GM23338 (cell line): ENCODE data around the gene CPXM2. TPM values are rescaled to one million over a fixed set of nuclear protein-coding genes. Genes with fewer than 3 reads are reported as not detected.

Experiments used
- ATAC-seq: fragments of 200-7000 bp; cut with Tn5 transposase; 3 replicates; pipeline ENCODE4 v1.9.1; 2020
- DNase-seq: peaks from one replicate; pipeline ENCODE4 v3.0.0-alpha.2; 2015; ENCODE audit warnings: low spot score
- H2AFZ ChIP-seq: fragments of 200-600 bp; sonication (generic); 2 replicates; pipeline ENCODE4 v1.8.0; 2016; ENCODE audit warnings: antibody characterized with exemption, mild to moderate bottlenecking, moderate library complexity
- H3F3A ChIP-seq: fragments of 200-600 bp; sonication (generic); replicated peaks from 2 replicates; pipeline ENCODE4 v1.8.0; 2017; ENCODE audit warnings: antibody characterized with exemption, mixed run types, low read depth
- H3K27ac ChIP-seq: fragments of 200-600 bp; sonication (generic); 2 replicates; pipeline ENCODE4 v1.6.1; 2016; ENCODE audit warnings: low read depth
- H3K27me3 ChIP-seq: fragments of 200-600 bp; sonication (generic); 2 replicates; pipeline ENCODE4 v1.8.0; 2016; ENCODE audit warnings: mild to moderate bottlenecking, mixed run types, moderate library complexity; ENCODE audit not compliant: insufficient read depth
- H3K36me3 ChIP-seq: fragments of 200-600 bp; sonication (generic); 2 replicates; pipeline ENCODE4 v1.8.0; 2016; ENCODE audit warnings: mild to moderate bottlenecking; ENCODE audit not compliant: insufficient read depth
- H3K4me1 ChIP-seq: fragments of 200-600 bp; sonication (generic); 2 replicates; pipeline ENCODE4 v1.8.0; 2016; ENCODE audit warnings: mild to moderate bottlenecking, moderate library complexity; ENCODE audit not compliant: insufficient read depth
- H3K4me2 ChIP-seq: fragments of 200-600 bp; sonication (generic); 2 replicates; pipeline ENCODE4 v1.7.1; 2017; ENCODE audit warnings: mixed run types
- H3K4me3 ChIP-seq: fragments of 200-600 bp; sonication (generic); 2 replicates; pipeline ENCODE4 v1.6.1; 2016; ENCODE audit warnings: mixed run types
- H3K79me2 ChIP-seq: fragments of 200-600 bp; sonication (generic); replicated peaks from 2 replicates; pipeline ENCODE4 v1.8.0; 2017; ENCODE audit warnings: mild to moderate bottlenecking; ENCODE audit not compliant: insufficient read depth
- H3K9me2 ChIP-seq: fragments of 200-600 bp; sonication (generic); 2 replicates; pipeline ENCODE4 v1.8.0; 2017; ENCODE audit not compliant: insufficient read depth
- H4K20me1 ChIP-seq: fragments of 200-600 bp; sonication (generic); replicated peaks from 2 replicates; pipeline ENCODE4 v1.8.0; 2017; ENCODE audit warnings: mild to moderate bottlenecking; ENCODE audit not compliant: insufficient read depth
- H3K27ac Mint-ChIP-seq: 2 replicates; pipeline ENCODE4 v1.8.0; 2020; ENCODE audit warnings: inconsistent platforms, mild to moderate bottlenecking, moderate library complexity, mixed read lengths
- H3K27me3 Mint-ChIP-seq: 3 replicates; pipeline ENCODE4 v1.8.0; 2022; ENCODE audit warnings: low read depth, mild to moderate bottlenecking, moderate library complexity, mixed read lengths, inconsistent platforms; ENCODE audit not compliant: insufficient read depth, poor library complexity
- H3K36me3 Mint-ChIP-seq: 3 replicates; pipeline ENCODE4 v1.8.0; 2021; ENCODE audit warnings: low read depth, mild to moderate bottlenecking, inconsistent platforms, moderate library complexity, mixed read lengths
- H3K4me1 Mint-ChIP-seq: 3 replicates; pipeline ENCODE4 v1.8.0; 2020; ENCODE audit warnings: mild to moderate bottlenecking, inconsistent platforms, mixed read lengths
- H3K4me3 Mint-ChIP-seq: 3 replicates; pipeline ENCODE4 v1.8.0; 2021; ENCODE audit warnings: moderate library complexity, mild to moderate bottlenecking, inconsistent platforms, mixed read lengths
- H3K9me3 Mint-ChIP-seq: 3 replicates; pipeline ENCODE4 v1.8.0; 2020; ENCODE audit warnings: moderate library complexity, mild to moderate bottlenecking, inconsistent platforms, mixed read lengths
- CREB1 ChIP-seq: fragments of 250-450 bp; sonication (Bioruptor Pico); IDR thresholded peaks from 2 replicates; pipeline ENCODE4 v1.5.0; 2020; ENCODE audit warnings: low read depth, mild to moderate bottlenecking, moderate library complexity
- EZH2 ChIP-seq: fragments of 200-600 bp; sonication (generic); IDR thresholded peaks from one replicate; pipeline ENCODE4 v1.8.0; 2017; ENCODE audit warnings: antibody characterized with exemption, mild to moderate bottlenecking, low read depth; ENCODE audit not compliant: unreplicated experiment
- EZH2phosphoT487 ChIP-seq: fragments of 200-600 bp; sonication (generic); IDR thresholded peaks from one replicate; pipeline ENCODE4 v1.8.1; 2018; ENCODE audit warnings: antibody characterized with exemption; ENCODE audit not compliant: unreplicated experiment
- JUNB ChIP-seq: IDR thresholded peaks from one replicate; pipeline ENCODE4 v1.6.1; 2016; ENCODE audit warnings: antibody characterized with exemption; ENCODE audit not compliant: unreplicated experiment
- NANOG ChIP-seq: IDR thresholded peaks from 2 replicates; pipeline ENCODE4 v1.6.1; 2016; ENCODE audit warnings: antibody characterized with exemption, borderline replicate concordance
- POLR2AphosphoS5 ChIP-seq: IDR thresholded peaks from 2 replicates; pipeline ENCODE4 v1.6.1; 2016; ENCODE audit warnings: antibody characterized with exemption, low read depth
- REST ChIP-seq: IDR thresholded peaks from one replicate; pipeline ENCODE4 v1.6.1; 2018; ENCODE audit warnings: antibody characterized with exemption; ENCODE audit not compliant: unreplicated experiment
- STAT1 ChIP-seq: IDR thresholded peaks from one replicate; pipeline ENCODE4 v1.6.1; 2016; ENCODE audit warnings: antibody characterized with exemption; ENCODE audit not compliant: unreplicated experiment
- ZNF114 ChIP-seq: fragments of 250-450 bp; sonication (Bioruptor Pico); IDR thresholded peaks from 2 replicates; pipeline ENCODE4 v1.5.0; 2020; ENCODE audit warnings: mild to moderate bottlenecking, moderate library complexity
- ZNF331 ChIP-seq: fragments of 250-450 bp; sonication (Bioruptor Pico); IDR thresholded peaks from 2 replicates; pipeline ENCODE4 v1.5.0; 2020; ENCODE audit warnings: low read depth, mild to moderate bottlenecking, moderate library complexity
- ZNF462 ChIP-seq: fragments of 250-450 bp; sonication (Bioruptor Pico); IDR thresholded peaks from 2 replicates; pipeline ENCODE4 v1.5.0; 2020; ENCODE audit warnings: mild to moderate bottlenecking, moderate library complexity
- polyA plus RNA-seq: library from polyadenylated mRNA; unstranded; fragments of >200 nt; fragmentation: Nextera tagmentation; extraction: Ambion mirVana; gene quantifications from 2 replicates; pipeline ENCODE4 v1.2.1, GENCODE V29; 2016
- total RNA-seq: library from RNA; depleted of rRNA; stranded (reverse); fragments of >200 nt; shearing (Covaris generic); gene quantifications from 2 replicates; pipeline ENCODE4 v1.2.3, GENCODE V29; 2014
- TF ChIP-seq, protein P1 (sequence below): IDR thresholded peaks from 2 replicates; pipeline ENCODE4 v1.6.1; 2016; ENCODE audit warnings: antibody characterized with exemption
- TF ChIP-seq, protein P2 (sequence below), 2 experiments: fragments of 200-600 bp in 1 of 2; sonication (generic) in 1 of 2; conservative IDR thresholded peaks; 2 replicates each; pipeline versions ENCODE4 v1.5.1 to v1.6.1; 2016 to 2017; ENCODE audit warnings: antibody characterized with exemption in 2 of 2, low read depth in 2 of 2, mild to moderate bottlenecking in 2 of 2, moderate library complexity in 1 of 2

The CPXM2 gene
- total and polyA plus RNA-seq, 2 experiments from 2014 or later = 1.6 to 8.1 TPM

DNA sequence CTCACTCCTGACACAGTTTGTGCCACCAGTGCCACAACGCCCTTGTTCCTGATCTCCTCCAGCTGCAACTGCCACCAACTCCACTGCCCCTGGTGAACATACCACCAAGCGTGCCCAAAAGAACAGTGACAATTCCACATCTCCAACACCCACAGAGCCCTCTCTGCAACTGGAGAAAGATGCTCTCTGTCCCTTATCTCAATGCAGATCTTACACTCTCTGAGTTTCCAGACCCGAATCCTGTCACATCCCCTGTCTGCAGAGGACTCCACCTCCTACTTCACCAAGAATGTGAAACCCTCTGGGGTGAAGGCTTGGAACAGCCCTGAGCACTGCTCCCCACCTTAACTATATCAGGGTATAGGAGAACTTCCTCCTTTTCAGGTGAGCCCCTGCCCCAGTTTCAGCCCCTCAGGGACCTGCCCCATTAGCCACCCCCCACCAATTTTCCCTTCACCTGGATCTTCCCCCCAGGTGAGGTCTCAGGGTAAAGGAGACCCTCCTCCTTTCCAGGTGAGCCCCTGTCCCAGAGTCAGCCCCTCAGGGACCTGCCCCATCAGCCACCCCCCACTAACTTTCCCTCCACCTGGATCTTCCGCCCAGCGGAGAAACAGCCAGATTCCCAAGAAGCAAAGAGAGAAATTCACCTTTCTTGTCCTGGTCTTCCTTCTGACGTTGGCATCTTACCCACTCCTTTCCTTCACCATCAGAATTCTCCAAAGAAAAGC lies 55.0 kb downstream of the CPXM2 start:
- Histone ChIP-seq H3K4me1 (peaks cover 20% of the 10 kb centered on the region), H3K9me2 (no peaks in the 10 kb centered on the region), H3K27me3 (no peaks in the 10 kb centered on the region), H3K4me2 (no peak overlapping the region), H3F3A (no peaks in the 10 kb centered on the region), H3K79me2 (no peaks in the 10 kb centered on the region), H2AFZ (no peak overlapping the region), H3K36me3 (no peaks in the 10 kb centered on the region), H3K4me3 (no peak overlapping the region), H3K27ac (no peak overlapping the region), H4K20me1 (no peaks in the 10 kb centered on the region)
- H3K27ac Mint-ChIP-seq = no peak overlapping the region
- DNase-seq (no peak), ATAC-seq (no peak)
- no peaks in the 10 kb centered on the region; the same call in 2 of the 3 replicates for H3K36me3 Mint-ChIP-seq
- peaks cover 35% of the 10 kb centered on the region for H3K4me1 Mint-ChIP-seq
- H3K9me3 Mint-ChIP-seq = no peaks in the 10 kb centered on the region
- no peak overlapping the region for H3K4me3 Mint-ChIP-seq
- TF ChIP-seq NANOG = no peak
- no peak for TF ChIP-seq EZH2
- no peak for TF ChIP-seq POLR2AphosphoS5
- no peak for TF ChIP-seq ZNF331 (CRISPR knock-in tag)
- no peak for TF ChIP-seq ZNF462 (CRISPR knock-in tag)
- TF ChIP-seq, protein P1, sequence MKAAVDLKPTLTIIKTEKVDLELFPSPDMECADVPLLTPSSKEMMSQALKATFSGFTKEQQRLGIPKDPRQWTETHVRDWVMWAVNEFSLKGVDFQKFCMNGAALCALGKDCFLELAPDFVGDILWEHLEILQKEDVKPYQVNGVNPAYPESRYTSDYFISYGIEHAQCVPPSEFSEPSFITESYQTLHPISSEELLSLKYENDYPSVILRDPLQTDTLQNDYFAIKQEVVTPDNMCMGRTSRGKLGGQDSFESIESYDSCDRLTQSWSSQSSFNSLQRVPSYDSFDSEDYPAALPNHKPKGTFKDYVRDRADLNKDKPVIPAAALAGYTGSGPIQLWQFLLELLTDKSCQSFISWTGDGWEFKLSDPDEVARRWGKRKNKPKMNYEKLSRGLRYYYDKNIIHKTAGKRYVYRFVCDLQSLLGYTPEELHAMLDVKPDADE = no peak
- TF ChIP-seq REST = no peak
- no peak for TF ChIP-seq ZNF114 (CRISPR knock-in tag)
- TF ChIP-seq EZH2phosphoT487 = no peak
- TF ChIP-seq JUNB = no peak
- no peak for TF ChIP-seq CREB1 (CRISPR knock-in tag)
- TF ChIP-seq STAT1 = no peak
- TF ChIP-seq, protein P2, sequence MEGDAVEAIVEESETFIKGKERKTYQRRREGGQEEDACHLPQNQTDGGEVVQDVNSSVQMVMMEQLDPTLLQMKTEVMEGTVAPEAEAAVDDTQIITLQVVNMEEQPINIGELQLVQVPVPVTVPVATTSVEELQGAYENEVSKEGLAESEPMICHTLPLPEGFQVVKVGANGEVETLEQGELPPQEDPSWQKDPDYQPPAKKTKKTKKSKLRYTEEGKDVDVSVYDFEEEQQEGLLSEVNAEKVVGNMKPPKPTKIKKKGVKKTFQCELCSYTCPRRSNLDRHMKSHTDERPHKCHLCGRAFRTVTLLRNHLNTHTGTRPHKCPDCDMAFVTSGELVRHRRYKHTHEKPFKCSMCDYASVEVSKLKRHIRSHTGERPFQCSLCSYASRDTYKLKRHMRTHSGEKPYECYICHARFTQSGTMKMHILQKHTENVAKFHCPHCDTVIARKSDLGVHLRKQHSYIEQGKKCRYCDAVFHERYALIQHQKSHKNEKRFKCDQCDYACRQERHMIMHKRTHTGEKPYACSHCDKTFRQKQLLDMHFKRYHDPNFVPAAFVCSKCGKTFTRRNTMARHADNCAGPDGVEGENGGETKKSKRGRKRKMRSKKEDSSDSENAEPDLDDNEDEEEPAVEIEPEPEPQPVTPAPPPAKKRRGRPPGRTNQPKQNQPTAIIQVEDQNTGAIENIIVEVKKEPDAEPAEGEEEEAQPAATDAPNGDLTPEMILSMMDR (conservative IDR thresholded peaks at IDR 0.05; ENCODE audit: low read depth in 2 of 2) = no peak
- H3K27me3 Mint-ChIP-seq = peaks cover 3% of the 10 kb centered on the region
